LHCN-M2 (cell line): Measurements from ENCODE around the gene KCNC3. TPM values are rescaled to one million over a fixed set of nuclear protein-coding genes. Genes with fewer than 3 reads are reported as not detected.
"Not testable (repeated sequence)": the region's sequence is repeated elsewhere in the genome, so short reads cannot be mapped to it uniquely, and the experiment has no call there.

Source experiments
- DNase-seq: peaks from one replicate; pipeline ENCODE4 v3.0.0-alpha.2; 2012; ENCODE audit warnings: low read depth
- total RNA-seq: library from RNA; depleted of rRNA; stranded (reverse); fragments of >200 nt; gene quantifications from 2 replicates; pipeline ENCODE4 v1.2.3, GENCODE V29; 2014

KCNC3 gene
- total RNA-seq, 1 experiment from 2014 or later, result not detected

GRCh38 chr19:50356691-50357177 is 27.6 kb upstream of the KCNC3 start:
- no peak for DNase-seq

GRCh38 chr19:50353487-50353880 is 24.3 kb upstream of the KCNC3 start:
- DNase-seq, result not testable (repeated sequence)

DNA sequence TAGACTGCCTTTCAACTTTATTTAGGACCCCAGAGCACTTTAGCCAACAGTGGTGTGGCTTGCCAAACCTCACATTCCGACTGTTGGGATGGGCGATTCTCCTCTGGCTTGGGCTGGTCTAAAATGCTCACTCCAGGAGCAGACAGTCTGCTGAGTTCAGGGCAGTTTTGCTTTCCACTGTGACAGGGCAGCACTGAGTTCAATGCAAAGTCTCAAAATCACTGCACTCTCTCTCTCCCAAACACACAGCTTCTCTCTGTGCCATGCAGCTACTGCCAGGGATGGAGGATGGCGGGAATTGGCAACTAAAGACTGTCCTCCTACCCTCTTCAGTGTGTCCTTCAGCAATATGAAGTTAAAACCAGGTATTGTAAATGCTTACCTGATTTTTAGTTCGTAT is 23.1 kb upstream of the KCNC3 start:
- no peak for DNase-seq

- DNase-seq, result no peak
These were observed 20.3 kb upstream of the KCNC3 start for GRCh38 chr19:50349277-50350057.

DNA sequence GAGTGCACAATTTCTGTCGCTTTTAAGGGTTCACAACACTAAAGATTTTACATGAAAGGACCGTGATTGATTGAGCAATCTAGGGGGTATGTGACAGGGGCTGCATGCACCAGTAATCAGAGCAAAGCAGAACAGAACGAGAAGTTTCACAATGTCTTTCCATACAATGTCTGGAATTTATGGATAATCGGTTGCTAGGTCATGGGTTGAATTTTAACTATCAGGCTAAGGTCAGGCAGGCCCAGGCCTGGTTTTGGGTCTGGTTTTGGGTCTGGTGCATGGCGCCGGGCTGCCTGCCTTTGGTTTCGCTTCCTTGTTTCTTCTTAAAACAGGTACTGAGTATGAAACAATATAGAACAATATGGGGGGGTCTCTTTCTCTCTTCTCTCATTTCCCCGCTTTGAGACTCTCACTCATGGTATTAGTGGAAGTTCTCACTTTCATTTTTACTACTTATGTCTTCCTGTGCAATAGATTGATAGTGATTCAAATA is 18.0 kb upstream of the KCNC3 start:
- not testable (repeated sequence) for DNase-seq

- no peak for DNase-seq
These were observed 15.6 kb upstream of the KCNC3 start for GRCh38 chr19:50344661-50345318.

DNA sequence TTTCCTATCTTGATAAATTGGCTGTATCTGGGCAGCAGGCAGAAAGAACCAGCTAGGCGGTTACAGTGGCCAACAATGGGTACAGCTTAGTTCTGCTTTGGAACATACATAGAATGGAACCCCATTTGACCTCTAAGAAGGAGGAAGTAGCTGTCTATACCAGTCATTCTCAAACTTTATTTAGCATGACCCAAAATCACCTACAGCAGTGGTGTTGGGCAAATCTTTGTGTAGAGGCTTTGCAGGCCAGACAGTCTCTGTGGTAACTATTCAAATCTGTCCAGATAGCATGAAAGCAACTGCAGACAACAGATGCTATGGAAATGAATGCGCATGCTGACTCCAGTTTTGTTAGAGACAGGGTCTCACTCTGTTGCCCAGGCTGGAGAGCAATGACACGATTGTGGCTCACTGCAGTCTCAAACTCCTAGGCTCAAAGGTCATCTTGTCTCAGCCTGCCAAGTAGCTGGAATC is 12.0 kb upstream of the KCNC3 start:
- DNase-seq, result no peak

DNA sequence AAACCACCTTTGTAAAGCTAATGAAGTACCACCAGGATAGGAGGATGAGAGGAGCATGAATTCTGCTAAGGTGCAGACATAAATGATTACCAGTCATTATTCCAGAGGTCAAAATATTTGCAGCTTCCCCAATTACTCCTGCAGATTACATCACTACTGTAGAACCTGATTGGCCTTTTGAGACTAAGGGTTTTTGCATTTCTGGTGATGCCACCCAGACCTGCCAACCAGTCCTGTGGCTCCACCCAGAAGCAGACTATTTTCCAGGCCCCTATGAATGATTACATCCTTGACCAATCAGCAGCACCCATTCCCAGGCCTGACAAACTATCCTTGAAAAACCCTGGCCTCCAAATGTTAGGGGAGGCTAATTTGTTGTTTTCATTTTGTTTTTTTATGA is 11.2 kb upstream of the KCNC3 start:
- DNase-seq, result no peak

- not testable (repeated sequence) for DNase-seq
These were observed 7.9 kb upstream of the KCNC3 start for GRCh38 chr19:50337031-50337430.

DNA sequence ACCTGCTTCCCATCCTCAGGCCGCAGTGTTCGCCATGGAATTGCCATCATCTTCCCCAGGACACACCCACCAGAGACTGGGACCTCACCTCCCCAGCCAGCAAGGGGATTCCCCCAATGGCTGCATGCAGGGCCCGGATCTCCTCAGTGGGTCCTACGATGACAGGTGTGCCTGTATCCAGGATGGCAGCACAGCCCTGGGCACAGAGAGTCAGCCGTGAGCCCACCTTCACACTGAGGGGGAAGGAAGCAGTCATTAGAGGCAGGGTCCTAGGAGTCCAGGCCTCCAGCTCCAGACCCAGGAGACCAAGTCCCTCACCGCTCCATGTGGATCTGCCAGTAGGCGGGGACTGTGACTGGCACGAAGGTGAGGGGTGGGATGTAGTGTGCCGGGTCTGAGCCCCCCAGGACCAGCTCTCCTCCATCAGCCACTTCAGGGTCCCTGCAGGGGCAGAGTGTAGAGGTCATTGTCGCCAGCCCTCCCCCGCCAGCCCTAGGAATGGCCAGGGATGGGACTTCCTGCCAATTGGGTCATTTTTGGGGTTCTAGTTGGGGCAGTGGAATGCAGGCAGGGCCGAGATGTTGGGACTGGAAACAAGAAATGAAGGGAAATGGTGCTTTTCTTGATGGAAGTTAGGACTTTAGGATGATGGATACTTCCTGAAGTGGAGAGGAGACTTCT is 5.7 kb upstream of the KCNC3 start:
- no peak for DNase-seq

DNA sequence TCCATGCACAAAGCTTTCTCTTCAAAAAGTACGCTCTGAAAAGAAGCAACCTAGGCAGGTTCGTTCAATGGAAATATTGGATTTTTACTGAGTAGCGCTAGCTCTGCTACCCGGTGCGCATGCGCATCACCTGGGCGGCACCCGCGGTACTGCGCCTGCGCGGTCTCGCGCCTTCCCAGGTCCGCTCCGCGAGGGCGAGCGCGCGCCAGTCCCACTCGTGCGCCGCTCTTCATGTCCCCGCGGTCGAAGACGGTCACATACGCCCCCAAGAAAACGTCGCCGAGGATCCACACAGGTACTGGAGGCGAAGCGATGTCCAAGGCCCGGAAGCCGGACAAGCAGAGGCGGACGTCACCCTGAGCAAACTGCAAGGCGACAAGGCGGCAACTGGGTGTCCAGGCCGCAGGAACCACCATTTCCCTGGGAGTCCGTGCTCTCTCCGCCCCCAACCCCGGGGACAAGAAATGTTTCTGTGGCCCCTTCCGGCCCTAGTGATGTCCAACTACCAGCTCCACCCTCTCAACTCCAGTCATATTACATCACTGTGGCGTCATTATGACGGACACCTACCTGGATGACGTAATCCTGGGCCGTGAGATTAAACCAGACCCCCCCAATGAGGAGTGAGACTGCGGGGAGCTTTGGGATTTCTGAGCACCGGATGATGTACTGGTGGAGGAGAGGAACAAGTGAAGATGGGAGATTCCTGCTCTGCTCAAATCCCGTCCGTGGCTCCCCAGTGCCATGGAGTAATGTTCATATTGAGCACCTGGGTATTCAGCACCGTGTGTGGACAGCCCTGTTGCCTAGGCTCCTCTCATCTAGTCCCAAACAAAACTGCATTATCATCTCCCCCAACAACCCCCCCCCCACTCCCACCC is 4.8 kb upstream of the KCNC3 start:
- no peak for DNase-seq

DNA sequence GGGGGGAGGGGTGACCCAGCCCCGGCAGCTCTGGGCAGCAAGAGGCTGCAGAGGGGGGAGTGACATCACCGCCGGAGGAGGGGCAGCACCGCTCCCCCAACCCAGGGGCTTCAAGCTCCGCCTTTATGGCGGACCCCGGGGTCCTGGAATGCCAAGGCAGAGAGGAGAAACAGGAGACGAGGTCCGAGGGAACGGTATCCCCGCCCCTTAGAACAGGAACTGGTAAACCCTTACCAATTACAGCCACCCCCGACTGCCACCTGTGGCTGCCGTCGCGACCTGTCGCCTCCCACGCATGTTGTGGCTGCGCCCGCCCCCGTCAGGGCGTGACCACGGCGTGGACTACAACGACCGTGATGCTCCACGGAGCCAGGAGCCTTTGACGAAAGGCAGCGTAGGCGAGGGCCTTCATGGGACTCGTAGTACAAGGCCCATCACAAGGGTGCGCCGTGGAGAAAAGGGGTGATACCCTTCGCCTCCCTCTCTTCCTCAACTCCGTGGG is 4.1 kb upstream of the KCNC3 start:
- DNase-seq, result no peak

GRCh38 chr19:50332244-50333038 is 3.3 kb upstream of the KCNC3 start:
- DNase-seq, result no peak

- no peak for DNase-seq
These were observed 2.7 kb upstream of the KCNC3 start for GRCh38 chr19:50331994-50332243.

GRCh38 chr19:50331221-50331993 is 2.2 kb upstream of the KCNC3 start:
- no peak for DNase-seq

- DNase-seq, result no peak
These were observed 1.3 kb upstream of the KCNC3 start for GRCh38 chr19:50330365-50331078.

DNA sequence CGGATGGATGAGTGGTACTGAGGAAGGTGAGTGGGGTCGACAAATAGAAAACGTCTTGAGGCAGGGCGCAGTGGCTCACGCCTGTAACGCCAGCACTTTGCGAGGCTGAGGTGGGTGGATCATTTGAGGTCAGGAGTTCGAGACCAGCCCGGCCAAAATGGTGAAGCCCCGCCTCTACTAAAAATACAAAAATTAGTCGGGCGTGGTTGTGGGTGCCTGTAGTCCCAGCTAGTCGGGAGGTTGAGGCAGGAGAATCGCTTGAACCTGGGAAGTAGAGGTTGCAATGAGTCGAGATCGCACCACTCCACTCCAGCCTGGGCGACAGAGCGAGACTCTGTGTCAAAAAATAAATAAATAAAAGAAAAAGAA is 733 bp upstream of the KCNC3 start:
- not testable (repeated sequence) for DNase-seq

DNA sequence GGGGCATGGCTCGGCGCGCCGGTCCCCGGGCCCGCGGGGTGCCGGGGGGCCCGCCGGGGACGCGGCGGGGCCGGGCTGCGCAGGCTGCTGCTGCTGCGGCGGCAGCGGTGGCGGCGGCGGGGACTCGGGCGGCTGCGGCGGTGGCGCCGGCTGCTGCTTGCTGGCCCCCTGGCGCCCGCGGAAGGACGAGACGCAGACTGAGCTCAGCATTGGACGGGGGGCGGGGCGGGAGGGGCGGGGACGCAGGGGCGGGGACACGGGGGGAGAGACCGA is 368 bp downstream of the KCNC3 start:
- DNase-seq, result no peak

- DNase-seq, result no peak
These were observed 829 bp downstream of the KCNC3 start for GRCh38 chr19:50328224-50328872.
